Epidermal melanocyte (primary cell): ENCODE results near the gene CDH12.

Experiments
- DNase-seq: peaks from one replicate; pipeline ENCODE4 v3.0.0; 2011; ENCODE audit warnings: low spot score; ENCODE audit not compliant: insufficient read length

Gene CDH12

GRCh38 chr5:21831145-21831787, 1021.9 kb downstream of the CDH12 start:
- no peak for DNase-seq

- no peak for DNase-seq
Observed at GRCh38 chr5:21826884-21827283, 1026.3 kb downstream of the CDH12 start.

GRCh38 chr5:21823588-21823987, 1029.6 kb downstream of the CDH12 start:
- DNase-seq, result no peak

GRCh38 chr5:21823076-21823574, 1030.0 kb downstream of the CDH12 start:
- DNase-seq, result no peak

GRCh38 chr5:21820527-21820926, 1032.6 kb downstream of the CDH12 start:
- DNase-seq, result no peak

GRCh38 chr5:21818370-21818720, 1034.8 kb downstream of the CDH12 start:
- DNase-seq, result no peak

GRCh38 chr5:21817668-21818369, 1035.3 kb downstream of the CDH12 start:
- no peak for DNase-seq

- peak; percentile 13 for DNase-seq
Observed at GRCh38 chr5:21810737-21811316, 1042.3 kb downstream of the CDH12 start.

GRCh38 chr5:21809611-21810010, 1043.5 kb downstream of the CDH12 start:
- DNase-seq, result no peak

- no peak for DNase-seq
Observed at GRCh38 chr5:21807953-21808352, 1045.2 kb downstream of the CDH12 start.

- DNase-seq, result no peak
Observed at GRCh38 chr5:21806943-21807342, 1046.2 kb downstream of the CDH12 start.

- DNase-seq, result no peak
Observed at GRCh38 chr5:21806271-21806670, 1046.9 kb downstream of the CDH12 start.

- no peak for DNase-seq
Observed at GRCh38 chr5:21802869-21803490, 1050.2 kb downstream of the CDH12 start.

GRCh38 chr5:21802100-21802499, 1051.0 kb downstream of the CDH12 start:
- no peak for DNase-seq

- no peak for DNase-seq
Observed at GRCh38 chr5:21792748-21793147, 1060.4 kb downstream of the CDH12 start.

- DNase-seq, result no peak
Observed at GRCh38 chr5:21791304-21791703, 1061.8 kb downstream of the CDH12 start.

GRCh38 chr5:21784487-21784886, 1068.7 kb downstream of the CDH12 start:
- no peak for DNase-seq

- DNase-seq, result no peak
Observed at GRCh38 chr5:21783074-21783679, 1070.0 kb downstream of the CDH12 start.

- no peak for DNase-seq
Observed at GRCh38 chr5:21776466-21776865, 1076.7 kb downstream of the CDH12 start.

- no peak for DNase-seq
Observed at GRCh38 chr5:21774801-21775200, 1078.3 kb downstream of the CDH12 start.

- DNase-seq, result no peak
Observed at GRCh38 chr5:21774281-21774680, 1078.9 kb downstream of the CDH12 start.

- DNase-seq, result no peak
Observed at GRCh38 chr5:21773456-21773855, 1079.7 kb downstream of the CDH12 start.
